Esophagus muscularis mucosa (tissue), 4 donors: Measurements from ENCODE around the gene ID1.

Experiments
- EP300 ChIP-seq: sonication (generic); formaldehyde crosslinking; IDR thresholded peaks from one replicate; pipeline ENCODE4 v1.6.1; 2017; ENCODE audit warnings: antibody characterized with exemption
- POLR2A ChIP-seq: fragments of 450-650 bp; IDR thresholded peaks from one replicate; pipeline ENCODE4 v1.6.1; 2017; ENCODE audit warnings: antibody characterized with exemption, moderate library complexity, mild to moderate bottlenecking, low read depth
- POLR2AphosphoS5 ChIP-seq, 2 donors: sonication (generic); formaldehyde crosslinking; IDR thresholded peaks; one replicate each; pipeline ENCODE4 v1.6.1; 2017; ENCODE audit warnings: antibody characterized with exemption in 2 of 2
- TF ChIP-seq, protein P1 (sequence below), 3 experiments: fragments of 200-600 bp in 2 of 3; fragments of 450-650 bp in 1 of 3; sonication (generic) in 2 of 3; IDR thresholded peaks; one replicate each; pipeline ENCODE4 v1.5.1; 2017 to 2019; ENCODE audit warnings: antibody characterized with exemption in 3 of 3, mild to moderate bottlenecking in 2 of 3, moderate library complexity in 1 of 3

DNA sequence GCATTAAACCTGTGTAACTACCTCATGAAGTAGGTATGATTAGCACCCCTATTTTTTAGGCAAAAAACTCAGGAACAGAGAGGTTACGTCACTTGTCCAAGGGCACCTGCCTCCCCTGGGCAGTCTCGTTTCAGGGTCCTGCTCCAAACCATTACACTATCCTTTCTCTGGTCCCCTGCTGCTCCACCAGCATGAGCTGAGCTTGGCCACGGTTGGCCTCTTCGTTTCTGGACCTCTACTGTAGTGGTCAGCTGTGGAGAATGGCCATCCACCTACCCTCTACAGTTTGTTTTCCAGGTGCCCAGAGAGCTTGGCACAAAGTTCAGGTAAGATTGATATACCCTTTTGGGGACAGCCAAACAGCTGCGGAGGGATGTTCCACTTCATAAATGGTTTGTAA lies 49.4 kb downstream of the ID1 start:
- TF ChIP-seq, protein P1, sequence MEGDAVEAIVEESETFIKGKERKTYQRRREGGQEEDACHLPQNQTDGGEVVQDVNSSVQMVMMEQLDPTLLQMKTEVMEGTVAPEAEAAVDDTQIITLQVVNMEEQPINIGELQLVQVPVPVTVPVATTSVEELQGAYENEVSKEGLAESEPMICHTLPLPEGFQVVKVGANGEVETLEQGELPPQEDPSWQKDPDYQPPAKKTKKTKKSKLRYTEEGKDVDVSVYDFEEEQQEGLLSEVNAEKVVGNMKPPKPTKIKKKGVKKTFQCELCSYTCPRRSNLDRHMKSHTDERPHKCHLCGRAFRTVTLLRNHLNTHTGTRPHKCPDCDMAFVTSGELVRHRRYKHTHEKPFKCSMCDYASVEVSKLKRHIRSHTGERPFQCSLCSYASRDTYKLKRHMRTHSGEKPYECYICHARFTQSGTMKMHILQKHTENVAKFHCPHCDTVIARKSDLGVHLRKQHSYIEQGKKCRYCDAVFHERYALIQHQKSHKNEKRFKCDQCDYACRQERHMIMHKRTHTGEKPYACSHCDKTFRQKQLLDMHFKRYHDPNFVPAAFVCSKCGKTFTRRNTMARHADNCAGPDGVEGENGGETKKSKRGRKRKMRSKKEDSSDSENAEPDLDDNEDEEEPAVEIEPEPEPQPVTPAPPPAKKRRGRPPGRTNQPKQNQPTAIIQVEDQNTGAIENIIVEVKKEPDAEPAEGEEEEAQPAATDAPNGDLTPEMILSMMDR (IDR thresholded peaks at IDR 0.05): no peak
- TF ChIP-seq POLR2A (no peak), EP300 (no peak), POLR2AphosphoS5 (IDR thresholded peaks at IDR 0.05) (no peak)
